GM18508 (cell line): ENCODE data around the gene S100A6.
"Not testable (repeated sequence)": the region's sequence is repeated elsewhere in the genome, so short reads cannot be mapped to it uniquely, and the experiment has no call there.

Experiments
- ATAC-seq: cut with Tn5 transposase; IDR thresholded peaks from one replicate; pipeline ENCODE4 v1.9.1; 2021; ENCODE audit warnings: moderate number of reproducible peaks; ENCODE audit not compliant: insufficient read depth, unreplicated experiment

S100A6 gene

DNA sequence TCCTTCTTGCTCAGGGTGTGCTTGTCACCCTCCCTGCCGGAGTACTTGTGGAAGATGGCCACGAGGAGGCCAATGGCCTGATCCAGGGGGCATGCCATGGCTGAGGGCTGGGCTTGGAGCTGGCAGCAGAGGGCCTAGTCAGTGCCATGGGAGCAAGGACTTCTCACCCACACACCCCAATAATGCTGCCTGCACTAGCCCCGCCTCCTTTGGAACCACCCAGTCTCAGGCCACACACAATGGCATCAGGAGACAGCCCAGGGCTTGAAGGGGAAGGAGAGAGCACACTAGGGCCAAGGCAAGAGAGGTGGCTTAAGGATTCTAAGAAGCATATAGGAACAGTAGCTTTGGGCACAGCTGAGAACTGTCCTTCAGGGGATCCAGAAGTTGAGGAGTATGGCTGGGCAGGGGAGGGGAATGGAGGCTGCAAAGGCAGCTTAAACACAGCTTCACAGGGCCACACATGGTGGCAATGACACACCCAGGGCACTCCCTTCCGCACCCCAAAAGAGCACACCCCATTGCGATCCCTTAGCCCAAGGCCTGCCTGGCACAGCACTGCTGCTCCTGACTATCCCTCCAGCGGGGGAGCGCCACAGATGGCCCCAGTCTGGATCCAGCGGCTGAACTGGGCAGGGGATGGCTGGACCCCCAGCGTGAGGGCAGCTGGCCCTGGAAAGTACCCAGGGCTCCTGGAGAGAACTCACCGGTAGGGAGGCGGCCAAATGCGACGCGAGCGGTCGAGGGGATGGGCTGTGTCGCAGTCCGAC, at the start of gene S100A6:
Gene S100A6, minus strand, starts transcription at position 750 of the 770 bp plus-strand sequence. Its CDS starts 652 bp downstream, at position 98.
- no peak for ATAC-seq

- ATAC-seq = no peak
Observed at GRCh38 chr1:153585006-153585405, 49.2 kb upstream of the S100A6 start.

DNA sequence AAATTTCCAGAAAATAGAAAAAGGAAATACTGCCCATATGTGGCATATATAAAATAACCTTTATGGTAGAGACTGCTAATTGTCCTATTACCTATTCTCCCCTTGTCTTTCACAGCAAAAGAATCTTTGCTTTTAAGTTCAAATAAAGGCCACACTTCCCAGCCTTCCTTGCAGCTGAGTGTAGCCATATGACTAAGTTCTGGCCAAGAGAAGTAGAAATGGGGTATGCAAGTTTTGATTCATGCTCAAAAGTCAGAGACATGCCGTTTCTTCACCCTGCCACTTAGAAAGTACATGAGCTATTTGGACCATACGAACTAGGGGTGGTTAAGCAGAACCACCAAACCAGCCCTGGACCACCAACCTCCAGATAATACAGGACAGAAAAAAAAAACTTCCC, 48.2 kb upstream of the S100A6 start:
- no peak for ATAC-seq

DNA sequence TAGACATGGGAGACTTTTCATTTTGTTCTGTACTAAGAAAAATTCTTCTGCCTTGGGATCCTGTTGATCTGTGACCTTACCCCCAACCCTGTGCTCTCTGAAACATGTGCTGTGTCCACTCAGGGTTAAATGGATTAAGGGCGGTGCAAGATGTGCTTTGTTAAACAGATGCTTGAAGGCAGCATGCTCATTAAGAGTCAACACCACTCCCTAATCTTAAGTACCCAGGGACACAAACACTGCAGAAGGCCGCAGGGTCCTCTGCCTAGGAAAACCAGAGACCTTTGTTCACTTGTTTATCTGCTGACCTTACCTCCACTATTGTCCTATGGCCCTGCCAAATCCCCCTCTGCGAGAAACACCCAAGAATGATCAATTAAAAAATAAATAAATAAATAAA, 47.7 kb upstream of the S100A6 start:
- ATAC-seq = not testable (repeated sequence)

GRCh38 chr1:153582836-153583235, 47.0 kb upstream of the S100A6 start:
- ATAC-seq = not testable (repeated sequence)

DNA sequence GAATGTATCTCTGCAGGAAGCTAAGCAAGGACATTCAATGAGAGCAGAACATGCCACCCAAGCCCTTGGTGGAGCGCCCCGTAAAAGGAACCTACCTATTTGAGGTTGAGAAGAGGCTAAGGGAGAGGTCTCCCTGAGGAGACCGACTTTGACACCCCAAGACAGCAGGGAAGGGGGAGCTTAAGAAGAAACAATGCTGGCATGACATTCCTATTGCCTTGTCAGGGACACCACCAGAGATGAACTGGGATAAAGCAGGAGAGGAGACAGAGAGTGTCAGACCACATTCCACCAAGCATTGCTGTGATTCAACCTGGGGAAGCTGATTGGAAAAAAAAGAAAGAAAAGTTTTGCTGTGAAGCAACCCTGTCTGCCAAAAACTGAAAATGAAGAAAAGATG, 43.1 kb upstream of the S100A6 start:
- no peak for ATAC-seq

DNA sequence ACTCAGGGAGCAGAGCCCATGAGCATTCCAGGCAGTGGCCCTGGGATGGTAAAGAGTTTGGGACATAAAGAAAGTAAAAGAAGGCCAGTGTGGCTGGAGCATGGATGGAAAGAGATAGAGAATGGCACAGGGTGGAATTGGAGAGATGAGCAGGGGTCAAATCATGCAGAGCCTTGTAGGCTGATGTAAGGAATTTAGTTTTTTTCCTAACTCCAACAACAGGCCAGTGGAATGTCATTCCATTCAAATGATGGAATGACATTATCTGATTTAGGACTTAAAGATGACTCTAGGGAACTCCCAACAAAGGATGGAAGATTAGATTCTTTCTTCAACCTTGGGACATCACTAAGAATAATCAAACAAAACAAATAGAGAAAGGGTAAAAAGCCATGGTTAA, 42.7 kb upstream of the S100A6 start:
- ATAC-seq = no peak

GRCh38 chr1:153577624-153578051, 41.8 kb upstream of the S100A6 start:
- ATAC-seq = no peak

- no peak for ATAC-seq
Observed at GRCh38 chr1:153577138-153577537, 41.3 kb upstream of the S100A6 start.

- ATAC-seq = not testable (repeated sequence)
Observed at GRCh38 chr1:153575497-153575896, 39.7 kb upstream of the S100A6 start.

DNA sequence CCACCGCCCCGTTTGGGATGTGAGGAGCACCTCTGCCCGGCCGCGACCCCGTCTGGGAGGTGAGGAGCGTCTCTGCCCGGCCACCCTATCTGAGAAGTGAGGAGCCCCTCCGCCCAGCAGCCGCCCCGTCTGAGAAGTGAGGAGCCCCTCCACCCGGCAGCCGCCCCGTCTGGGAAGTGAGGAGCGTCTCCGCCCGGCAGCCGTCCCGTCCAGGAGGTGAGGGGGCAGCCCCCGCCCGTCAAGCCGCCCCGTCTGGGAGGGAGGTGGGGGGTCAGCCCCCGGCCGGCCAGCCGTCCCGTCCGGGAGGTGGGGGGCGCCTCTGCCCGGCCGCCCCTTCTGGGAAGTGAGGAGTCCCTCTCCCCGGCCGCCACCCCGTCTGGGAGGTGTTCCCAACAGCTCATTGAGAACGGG, 39.3 kb upstream of the S100A6 start:
- ATAC-seq = not testable (repeated sequence)

DNA sequence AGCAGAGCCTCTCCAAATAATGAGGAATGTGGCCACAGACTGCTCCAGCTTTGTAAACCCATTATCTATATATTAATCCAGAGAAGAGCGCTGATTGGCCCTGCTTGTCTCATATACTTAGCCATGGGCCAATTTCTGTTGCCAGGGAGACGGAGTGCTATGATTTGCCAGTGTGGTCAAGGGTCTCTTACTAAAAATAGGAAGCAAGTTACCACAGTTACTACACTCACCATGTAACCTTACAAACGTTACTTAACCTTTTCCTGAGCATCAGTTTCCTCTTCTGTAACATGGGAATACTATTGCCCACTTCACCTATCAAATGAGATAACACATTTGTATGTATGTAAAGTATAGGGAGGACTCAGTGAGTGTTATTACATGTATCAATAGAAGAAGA, 37.6 kb upstream of the S100A6 start:
- ATAC-seq = no peak

DNA sequence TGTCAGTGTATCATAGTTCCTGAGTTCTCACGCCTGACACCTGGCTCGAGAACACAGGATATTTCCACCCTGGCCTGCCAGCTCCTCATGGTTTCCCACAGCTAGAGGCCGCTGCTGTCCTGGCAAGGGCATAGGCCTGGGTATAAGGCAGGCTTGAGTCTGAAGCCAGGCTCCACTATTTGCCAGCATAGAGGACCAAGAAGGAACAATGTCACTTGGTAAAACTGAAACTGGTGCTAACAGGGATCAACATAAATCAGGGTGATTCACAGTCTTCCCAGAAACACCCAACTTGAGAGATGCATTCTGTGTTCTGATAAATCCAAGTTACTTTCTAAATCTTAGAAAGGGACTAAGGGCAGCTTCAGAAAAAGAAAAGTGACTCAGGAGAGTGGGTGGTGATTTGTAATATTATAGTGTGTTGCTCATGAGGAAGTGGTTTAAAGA, 36.8 kb upstream of the S100A6 start:
- no peak for ATAC-seq

GRCh38 chr1:153571706-153572105, 35.9 kb upstream of the S100A6 start:
- ATAC-seq = no peak

- ATAC-seq = no peak
Observed at GRCh38 chr1:153570874-153571273, 35.1 kb upstream of the S100A6 start.

DNA sequence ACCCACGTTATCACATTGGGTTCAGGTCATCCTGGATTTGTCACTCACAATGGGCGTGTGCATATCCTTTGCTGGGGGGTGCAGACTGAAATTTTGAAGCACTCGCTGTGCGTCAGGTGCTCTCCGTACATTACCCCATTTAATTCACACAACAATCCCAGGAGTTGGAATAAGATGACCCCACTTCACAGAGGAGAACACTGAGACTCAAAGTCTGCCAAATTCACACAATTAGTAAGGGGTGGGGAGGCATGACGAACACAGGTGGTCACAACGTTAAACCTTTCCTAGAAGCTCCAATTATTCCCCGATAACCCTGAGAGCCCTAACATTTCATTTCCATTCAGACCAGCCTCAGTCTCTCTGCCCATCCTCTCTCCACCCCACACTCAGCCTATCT, 33.7 kb upstream of the S100A6 start:
- ATAC-seq = no peak

DNA sequence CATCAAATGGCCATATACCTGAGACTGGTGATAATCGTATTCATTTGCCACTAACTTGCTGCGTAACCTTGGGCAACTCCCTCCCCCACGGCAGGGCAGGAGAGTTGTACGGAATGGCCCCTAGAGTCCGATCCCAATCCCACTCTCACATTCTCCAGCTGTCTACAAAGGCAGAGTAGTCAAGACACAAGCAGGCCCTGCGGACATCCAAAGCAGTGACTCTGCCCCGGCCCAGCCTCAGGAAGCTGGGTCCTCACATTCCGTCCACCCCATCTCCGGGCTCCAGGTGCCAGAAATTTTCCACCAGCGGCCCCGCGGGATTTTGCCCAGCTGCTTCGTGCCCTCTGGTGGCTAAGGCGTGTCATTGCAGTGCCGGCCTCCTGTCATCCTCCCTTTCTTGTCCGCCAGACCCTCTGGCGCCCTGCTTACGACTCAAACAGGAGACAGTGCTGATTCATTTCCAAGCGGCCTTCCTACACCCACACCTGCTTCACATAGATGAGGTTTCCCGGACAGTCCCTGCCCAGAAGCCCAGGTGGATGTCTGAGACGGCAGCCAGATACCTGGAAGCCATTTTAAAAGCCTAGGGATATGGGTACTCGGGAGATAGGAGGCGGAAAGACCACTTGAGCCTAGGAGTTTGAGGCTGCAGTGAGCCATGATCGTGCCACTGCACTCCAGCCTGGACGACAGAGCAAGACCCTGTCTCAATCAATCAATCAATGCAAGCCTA, 32.7 kb upstream of the S100A6 start:
- ATAC-seq = no peak

DNA sequence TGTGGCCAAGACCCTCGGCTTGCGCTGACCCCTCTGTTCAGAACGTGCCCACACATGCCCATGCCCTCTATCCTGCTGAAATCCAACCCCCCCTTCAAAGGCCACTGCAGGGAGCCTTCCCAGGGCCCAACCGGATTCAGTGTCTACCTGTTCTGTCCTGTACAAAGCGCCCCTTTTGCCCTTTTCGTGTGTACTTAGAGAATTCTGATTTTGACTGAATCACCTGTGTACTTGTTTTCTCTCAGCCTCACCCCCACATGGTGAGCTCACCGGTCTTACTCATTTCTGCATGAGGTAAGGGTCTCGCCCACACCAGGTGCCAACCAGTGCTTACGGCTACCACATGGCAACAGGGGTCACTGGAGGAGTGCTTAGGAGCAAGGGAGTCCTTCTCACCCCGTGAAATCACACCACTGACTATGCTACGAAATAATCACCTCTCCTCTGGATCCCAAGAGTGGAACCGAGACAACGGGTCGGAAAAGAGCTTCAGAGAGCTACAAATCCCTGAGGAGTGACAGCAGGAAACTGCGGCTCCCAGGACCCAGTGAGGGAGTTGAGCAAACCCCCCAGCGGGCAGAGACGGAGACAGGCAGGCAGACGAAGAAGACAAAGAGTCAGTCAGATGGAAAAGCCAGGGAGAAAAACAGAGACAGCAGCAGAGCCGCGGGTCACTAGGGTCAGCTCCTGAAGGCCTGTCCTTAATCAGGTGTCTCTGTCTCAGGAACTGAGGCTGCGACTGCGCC, 32.0 kb upstream of the S100A6 start:
- ATAC-seq = no peak

- no peak for ATAC-seq
Observed at GRCh38 chr1:153566414-153567371, 30.9 kb upstream of the S100A6 start.
